HG03175 (cell line): Measurements from ENCODE around the gene SNX1.

Source experiments
- ATAC-seq: cut with Tn5 transposase; IDR thresholded peaks from one replicate; pipeline ENCODE4 v1.9.1; 2021; ENCODE audit warnings: mild to moderate bottlenecking, moderate library complexity; ENCODE audit not compliant: unreplicated experiment

SNX1 gene

DNA sequence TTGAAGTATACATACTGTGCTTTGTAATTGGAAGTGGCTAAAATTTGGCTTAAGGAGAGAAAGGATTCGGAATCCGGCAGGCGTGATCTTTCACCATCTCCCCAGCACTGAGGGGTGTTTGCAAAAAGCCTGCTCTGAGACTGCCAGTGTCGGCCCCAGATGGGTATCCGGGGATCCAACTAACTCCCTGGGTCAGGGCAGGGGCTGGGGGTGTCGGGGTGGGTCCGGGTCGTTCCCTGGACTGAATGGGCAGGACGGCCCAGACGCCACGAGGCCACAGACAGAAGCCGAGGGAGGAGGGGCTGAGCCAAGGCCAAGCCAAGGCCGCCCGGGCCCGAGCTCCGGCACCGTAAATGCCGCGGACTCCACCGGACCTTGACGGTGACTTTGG lies 66.7 kb downstream of the SNX1 start:
- ATAC-seq, result peak; percentile 27

DNA sequence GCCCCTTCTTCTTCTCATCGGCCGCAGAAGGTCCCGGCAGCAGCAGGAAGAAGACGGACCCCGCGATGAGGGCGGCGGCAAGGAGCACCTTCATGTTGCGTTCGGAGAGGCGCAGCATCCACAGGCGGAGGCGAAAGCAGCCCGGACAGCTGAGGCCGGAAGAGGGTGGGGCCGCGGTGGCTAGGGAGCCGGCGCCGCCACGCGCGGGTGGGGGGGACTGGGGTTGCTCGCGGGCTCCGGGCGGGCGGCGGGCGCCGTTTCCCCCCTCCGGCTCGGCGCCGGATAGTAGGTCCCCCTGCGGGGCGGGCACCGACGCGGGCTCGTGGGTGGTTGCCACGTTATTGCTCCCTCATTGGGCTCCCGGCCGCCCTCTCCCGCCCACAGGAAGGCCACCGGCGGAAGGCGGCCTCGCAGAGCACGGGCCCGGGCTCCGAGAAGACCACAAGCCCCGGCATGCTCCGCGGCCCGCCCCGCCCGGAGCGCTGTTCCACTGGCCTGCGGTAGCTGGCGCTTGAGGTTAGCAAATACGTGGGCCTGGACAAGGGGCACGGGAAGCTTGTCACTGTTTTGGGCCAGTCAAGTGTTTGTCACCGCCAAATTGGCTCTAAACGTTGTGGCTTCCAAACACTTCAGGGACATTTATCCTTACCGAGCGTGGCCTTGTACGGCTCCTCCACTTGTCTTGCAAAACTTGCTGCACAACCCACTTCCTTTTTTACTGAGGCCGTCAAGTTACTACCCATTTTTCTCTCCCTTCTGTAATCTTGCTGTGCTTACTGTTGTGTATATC lies 67.3 kb downstream of the SNX1 start, which contains the start of gene PPIB:
PPIB (minus strand) TSS at position 154 of the 790 bp plus-strand sequence; CDS start at position 118, 36 bp downstream.
- ATAC-seq, result peak; percentile 93

DNA sequence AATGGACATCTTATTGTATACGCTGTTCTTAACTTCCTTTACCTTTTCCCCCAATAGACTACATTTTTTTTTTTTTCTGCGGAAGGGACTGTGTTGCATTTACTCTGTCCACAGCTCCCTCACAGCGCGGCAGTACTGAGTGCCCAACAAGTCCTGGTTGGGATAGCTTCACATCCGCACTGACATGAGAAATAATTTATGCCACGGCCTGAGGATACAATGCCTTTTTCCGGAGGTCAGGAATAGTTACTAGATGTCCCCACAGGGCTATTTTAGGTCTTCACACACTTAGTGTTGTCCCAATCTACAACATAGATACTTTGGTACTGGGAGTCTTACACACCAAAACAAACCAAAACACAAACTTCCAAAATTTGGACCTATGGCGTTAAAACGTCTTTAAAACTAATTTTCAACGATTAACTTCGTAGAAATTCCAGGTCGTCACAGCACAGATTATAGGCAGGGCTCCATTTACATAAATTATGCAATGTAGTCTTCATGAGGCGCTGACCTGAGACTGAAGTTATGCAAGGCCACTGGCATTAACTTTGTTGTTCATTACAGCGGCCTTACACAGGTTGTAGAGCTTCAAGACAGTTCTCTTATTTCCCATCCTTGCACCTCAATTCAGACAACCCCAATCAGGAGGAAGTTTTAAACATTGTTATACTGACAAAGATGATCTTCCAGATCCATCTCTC lies 68.0 kb downstream of the SNX1 start:
- ATAC-seq, result peak; percentile 0

DNA sequence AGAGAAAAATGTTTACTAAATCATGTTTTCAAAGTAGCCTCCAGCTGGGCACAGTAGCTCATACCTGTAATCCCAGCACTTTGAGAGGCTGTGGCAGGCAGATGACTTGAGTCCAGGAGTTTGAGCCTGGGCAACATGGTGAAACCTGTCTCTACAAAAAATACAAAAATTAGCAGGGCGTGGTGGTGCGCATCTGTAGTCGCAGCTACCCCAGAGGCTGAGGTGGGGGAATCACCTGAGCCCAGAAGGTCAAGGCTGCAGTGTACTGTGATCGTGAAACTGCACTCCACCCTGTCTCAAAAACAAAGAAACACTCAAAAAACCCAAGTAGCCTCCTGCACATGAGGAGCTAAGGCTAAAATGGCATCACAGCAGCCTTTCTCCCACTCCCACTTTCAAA lies 68.7 kb downstream of the SNX1 start:
- no peak for ATAC-seq

DNA sequence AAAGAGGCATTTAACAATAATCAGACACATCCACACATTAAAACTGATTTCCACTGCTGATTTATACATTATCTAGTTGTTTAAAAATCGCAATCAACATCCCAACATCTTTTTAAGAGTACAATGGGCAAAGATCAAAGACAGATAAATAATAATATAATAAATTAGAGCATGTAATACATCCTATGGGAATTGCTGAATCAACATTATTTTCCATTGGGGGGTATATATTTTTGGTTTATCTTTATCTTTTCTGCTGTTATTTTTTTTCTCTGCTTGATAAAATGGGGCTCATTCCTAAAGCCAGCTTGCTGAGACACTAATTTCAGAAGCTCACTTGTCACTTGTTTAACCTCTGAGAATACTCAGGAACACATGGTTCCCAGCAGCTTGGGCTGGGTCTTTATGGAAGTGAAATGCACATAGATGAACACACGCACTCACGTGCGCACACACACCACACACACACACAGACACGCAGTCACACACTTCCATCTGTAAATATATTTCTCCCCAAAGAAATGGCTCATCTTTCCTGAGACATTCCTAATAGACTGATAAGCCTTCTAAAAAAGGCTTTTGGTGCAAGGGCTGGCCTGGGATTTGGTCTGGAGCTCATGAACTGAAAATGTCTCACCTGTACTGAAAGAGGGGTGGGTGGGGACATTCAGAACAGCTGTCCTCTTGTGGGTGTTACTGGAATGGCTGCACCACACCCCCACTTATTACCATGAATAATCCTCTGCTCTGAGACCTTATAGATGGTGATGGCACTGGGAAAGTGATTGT lies 70.5 kb downstream of the SNX1 start:
- ATAC-seq, result no peak

DNA sequence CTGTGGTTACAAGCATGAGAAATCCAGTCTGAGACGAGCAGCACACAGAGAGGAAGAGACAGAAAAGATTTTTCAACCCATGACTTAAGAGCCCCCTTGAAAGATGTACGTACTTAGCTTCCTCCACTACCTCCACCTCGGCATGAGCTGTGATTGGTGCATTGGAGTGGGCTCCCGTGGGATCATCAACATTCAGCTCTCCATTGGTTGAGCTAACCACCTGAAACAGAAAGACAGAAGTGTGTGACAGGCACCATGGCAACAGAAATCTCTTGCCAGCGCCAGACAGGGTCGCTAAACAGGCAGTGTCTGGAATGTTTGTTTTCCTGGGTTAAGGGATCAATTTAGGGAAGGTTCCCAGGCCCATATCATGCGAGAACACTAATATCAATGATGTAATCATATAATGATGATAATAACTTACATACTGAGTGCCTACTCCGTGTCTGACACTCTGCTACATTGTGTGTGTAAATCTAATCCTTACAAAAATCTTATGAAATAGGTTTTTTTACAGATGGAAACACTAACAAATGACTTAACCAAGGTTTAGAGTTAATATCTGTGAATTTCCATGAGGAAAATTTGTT lies 84.5 kb downstream of the SNX1 start:
- peak; percentile 80 for ATAC-seq

DNA sequence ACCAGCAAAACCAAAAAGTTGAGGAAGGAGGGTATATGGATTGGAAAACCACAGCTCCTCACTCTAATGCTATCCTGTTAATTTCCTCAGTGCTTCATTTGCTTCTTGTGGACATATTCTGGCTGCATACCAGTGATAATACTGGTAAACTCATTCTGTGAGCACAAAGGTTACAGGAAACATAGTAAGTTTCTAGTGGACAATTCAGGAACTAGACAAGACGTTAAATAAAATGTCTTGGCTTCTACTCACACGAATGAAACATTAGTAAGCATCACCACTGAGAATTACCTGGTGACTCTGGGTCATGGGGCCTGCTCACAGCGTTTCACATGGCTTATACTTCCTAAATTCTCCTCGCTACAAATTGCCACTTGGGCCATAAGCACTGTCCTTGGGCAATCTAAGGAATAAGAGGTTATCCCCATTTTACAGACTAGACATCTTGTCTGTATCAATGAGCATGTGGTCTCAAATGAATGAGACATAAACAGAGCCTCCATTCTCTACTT lies 87.1 kb downstream of the SNX1 start:
- no peak for ATAC-seq

DNA sequence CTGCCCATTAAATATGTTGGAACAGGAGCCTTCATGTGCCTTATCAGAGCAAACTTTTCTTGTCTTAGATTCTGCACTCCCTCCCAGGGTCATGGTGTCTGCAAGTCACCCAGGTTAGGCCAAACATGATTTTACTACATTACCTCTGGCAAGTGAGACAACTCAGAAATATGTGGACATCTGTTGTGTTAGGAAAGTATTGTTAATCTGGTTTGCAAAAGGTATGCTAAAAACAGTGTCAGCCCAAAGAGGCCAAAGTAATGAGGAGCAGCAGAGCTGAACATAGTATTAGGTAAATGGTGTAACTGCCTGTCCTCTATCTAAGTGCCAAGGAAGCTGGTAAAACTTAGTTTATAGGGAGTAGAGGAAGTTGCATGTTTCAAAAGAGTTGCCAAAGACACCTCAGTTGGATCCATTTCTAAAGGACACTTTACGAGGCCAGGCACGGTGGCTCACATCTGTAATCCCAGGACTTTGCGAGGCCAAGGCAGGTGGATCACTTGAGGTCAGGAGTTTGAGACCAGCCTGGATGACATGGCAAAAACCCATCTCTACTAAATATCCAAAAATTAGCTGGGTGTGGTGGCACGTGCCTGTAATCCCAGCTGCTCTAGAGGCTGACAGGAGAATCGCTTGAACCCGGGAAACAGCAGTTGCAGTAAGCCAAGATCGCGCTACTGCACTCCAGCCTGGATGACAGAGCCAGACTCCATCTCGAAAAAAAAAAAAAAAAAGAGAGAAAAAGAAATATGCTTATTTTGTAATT lies 89.5 kb downstream of the SNX1 start:
- no peak for ATAC-seq

DNA sequence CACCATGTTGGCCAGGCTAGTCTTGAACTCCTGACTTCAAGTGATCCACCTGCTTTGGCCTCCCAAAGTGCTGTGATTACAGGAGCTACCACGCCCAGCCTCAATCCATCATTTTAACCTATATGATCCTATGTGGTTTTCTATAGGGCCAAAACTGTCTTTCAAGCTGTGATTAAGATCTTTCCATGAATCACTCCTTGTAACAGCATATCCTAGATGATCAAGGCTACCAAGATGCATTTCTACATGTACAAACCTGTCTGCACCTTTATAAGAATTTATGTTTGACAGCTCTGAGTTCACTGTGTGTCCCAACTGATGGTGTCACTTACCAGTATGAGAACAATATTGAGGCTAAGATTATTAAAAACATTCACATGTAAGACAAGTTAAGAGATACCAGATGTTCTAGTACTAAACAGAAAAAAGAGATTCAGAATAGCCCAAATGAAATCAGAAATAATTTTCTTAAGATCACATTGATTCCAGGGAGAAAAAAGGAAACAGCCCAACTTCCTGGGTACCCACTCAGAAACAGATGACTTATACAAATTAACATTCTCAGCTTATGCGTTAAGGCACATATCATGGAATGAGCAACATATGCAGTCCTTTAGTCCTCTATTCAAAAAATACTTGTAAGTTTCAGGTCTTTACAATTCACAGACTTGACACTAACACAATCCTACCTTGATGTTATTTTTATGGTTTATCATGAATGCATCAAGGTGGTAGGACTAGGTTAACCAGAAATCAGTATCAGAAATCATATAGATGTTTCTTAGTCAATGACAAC lies 91.8 kb downstream of the SNX1 start:
- ATAC-seq, result no peak
